ENCODE results near the gene R3HDM2.

R3HDM2 gene

DNA sequence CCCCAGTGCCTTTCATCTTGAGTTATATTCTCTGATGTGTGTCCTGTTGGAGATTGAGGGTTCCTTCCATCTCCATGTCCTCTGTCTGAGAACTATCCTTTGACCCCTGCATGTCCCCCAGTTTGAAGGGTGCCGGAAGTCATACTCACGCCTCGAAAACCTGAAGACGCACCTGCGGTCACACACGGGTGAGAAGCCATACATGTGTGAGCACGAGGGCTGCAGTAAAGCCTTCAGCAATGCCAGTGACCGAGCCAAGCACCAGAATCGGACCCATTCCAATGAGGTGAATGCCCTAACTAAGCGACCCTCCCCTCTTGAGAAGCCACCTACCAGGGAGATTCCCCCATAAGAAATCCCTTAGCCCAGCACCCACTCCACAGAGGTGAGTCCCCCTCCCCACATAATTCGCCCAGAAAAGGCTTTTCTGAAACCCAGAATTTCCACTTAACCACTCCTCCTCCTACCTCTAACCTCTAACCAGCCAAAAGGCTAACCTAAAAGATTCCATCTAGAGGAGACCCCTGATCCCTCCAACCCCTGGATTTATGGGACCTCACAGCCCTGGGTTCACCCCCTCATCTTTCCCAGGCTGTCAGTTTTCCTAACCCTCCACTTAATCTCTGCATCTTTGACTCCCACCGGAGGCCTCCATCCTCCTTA lies 36.5 kb upstream of the R3HDM2 start:
- no peak for DNase-seq

DNA sequence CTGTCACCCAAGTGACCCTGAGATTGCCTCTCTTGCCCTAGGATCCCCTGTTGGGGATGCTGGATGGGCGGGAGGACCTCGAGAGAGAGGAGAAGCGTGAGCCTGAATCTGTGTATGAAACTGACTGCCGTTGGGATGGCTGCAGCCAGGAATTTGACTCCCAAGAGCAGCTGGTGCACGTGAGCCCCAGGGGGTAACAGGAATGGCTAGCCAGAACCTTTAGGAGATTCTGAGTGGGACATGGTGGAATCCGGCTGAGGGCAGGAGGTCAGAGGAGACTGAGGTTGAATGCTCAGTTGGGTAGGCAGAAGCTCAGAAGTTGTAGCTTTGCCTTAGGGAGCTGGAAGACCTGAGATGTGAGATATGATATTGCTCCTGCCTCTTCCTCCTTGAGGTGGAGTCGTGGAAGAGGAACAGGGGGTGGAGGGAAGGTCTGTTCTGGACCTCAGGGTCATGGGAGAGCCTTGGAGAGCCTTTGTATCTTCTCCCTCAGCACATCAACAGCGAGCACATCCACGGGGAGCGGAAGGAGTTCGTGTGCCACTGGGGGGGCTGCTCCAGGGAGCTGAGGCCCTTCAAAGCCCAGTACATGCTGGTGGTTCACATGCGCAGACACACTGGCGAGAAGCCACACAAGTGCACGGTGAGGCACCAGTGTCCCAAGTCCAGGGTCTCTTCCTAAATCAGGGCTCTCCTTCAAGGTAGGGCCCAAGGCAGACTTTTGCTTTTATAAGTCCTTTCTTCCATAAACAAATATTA lies 35.1 kb upstream of the R3HDM2 start:
- DNase-seq = no peak

DNA sequence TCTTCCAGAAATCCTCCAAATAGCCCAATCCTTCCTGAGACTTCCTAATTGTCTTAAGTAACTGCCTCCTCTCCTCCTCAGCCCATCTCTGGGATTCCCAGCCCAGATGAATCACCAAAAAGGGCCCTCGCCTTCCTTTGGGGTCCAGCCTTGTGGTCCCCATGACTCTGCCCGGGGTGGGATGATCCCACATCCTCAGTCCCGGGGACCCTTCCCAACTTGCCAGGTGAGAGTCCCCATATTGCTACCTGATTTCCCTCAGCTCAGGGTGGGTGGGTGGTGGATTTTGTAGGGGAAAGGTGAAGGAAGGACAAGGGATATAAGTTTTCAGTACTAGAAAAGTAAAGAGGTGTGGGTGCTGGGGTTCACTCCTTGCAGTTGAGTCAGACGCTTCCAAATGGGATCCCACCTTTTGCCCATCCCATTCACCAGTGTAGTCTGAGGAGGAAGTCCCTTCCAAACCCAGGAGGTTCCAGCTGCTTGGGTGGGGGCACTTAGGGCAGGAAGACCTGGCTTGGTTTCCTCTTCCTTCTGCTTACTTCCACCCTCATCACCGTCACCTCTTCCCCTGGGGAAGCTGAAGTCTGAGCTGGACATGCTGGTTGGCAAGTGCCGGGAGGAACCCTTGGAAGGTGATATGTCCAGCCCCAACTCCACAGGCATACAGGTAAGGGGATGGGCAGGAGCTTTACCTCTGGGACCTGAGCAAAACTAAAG lies 34.3 kb upstream of the R3HDM2 start:
- no peak for DNase-seq

DNA sequence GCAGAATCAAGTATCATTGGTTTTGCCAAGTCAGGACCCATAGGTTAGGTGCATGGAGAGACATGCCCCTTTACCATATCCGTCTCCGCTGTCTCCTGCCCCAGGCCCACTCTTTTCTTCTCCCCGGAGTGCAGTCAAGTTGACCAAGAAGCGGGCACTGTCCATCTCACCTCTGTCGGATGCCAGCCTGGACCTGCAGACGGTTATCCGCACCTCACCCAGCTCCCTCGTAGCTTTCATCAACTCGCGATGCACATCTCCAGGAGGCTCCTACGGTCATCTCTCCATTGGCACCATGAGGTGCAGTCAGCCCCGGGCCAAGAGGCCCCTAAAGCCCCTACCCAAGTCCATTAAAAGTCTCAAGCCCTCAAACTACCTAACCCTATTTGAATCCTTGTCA lies 33.7 kb upstream of the R3HDM2 start:
- DNase-seq = no peak

DNA sequence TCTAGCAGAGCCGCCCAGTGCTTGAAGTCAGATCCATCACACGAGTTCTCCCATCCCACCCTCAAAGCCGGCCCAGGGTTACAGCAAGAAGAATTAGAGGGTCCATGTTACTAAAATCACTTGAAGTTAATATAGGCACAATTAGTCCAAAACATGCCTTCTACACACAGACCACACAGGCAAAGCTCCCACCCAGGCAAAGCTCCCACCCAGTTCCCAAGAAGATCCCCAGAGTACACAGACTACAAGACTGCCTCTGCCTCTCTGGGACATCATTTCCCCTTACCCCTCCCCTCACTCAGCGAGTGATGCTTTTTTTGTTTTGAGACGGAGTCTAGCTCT lies 32.0 kb upstream of the R3HDM2 start:
- no peak for DNase-seq

DNA sequence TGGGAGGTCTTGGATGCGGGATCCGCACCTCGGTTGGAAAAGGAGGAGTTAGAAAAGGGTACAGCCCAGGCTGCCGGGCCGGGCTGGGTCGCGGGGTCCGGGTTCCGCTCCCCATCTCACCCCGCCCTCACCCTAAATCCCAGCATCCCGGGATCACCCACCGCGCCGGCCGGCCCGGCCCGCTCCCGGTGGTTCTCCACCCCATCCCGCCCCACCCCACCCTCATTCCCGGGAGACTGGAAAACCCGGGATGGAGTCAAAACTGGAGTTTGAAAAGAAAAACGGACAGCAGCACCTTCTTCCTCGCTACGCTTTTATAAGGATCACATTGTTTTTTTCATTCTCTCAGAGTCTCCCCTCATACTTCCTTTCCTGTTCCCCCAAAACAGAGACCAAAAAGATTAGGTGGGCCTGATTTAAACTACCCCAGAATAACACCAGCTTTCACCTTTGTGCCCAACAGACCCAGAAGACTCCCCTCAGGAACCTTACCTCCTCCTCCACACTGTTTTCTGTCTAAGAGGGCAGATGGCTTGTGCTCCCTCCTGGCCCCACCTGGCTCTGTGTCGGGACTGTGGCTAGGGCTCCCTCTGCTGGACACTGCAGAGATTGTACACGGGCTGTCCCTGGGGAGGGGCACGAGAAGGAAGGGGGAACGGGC lies 31.5 kb upstream of the R3HDM2 start:
- DNase-seq = peak; percentile 89

DNA sequence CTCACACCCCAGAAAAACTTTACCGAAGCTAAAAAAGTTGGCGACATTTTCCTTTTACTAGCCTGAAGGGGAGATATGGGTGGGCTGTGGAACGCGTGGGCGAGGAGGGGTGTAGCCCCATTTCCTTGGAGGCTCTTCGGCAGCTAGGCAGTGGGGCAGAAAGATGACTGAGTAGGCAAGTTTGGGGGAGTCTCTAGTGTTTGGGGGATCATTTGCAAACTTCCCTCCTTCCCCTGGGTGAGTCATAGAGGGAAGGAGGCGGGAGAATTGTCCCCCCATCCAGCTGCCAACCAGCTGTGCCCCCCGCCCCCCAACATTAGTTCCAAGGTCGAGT lies 31.0 kb upstream of the R3HDM2 start:
- DNase-seq = peak; percentile 81

DNA sequence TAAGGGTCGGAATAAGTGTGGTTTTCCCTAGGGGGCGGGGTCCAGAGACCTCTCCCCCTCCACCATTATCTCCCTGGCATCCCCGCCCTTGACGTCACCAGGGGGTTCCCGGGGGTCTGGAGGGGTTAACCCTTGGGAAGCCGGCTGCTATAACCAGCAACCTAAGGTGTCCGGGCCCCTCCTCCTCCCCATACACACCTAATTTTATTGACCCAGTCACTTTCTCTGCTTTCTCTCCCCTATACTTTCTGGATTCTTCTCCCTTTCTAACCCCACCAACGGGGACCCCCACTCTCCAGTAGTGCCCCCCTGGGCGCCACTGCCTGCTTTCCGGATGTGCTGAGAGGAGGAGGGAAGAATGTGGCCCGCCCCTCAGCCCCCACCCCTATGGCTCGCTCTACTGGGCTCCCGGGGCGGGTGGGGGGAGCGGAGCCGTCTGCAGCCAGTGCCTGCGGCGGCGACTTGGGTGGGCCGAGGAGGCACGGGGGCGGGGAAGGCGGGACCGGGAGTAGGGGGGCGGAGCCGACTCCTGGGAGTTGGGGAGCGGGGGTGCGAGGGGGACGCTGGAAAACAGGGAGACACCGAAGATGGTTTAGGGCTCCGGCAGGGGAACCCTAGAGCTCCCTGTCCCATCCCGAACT lies 30.6 kb upstream of the R3HDM2 start:
- peak; percentile 82 for DNase-seq

DNA sequence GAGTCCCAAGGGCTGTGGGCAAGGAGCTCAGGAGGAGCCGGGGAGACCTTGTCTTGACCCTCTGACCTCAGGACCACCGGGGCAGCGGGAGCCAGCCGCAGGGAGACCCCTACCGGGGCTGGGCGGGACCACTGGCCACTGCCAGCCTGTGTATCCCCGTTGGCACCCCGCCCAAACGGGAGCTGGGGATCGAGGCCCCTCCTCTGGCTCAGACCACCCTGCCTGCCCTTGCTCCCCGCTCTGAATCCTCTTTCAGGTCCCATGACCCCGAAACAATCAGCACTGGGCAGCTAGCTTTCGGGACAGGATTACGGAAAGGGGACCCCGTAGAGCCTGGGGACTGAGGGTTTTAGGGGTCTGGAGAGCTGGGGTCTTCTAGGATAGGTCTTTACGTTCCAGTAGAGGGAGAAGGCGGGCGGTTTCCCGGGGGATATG lies 30.0 kb upstream of the R3HDM2 start:
- no peak for DNase-seq

DNA sequence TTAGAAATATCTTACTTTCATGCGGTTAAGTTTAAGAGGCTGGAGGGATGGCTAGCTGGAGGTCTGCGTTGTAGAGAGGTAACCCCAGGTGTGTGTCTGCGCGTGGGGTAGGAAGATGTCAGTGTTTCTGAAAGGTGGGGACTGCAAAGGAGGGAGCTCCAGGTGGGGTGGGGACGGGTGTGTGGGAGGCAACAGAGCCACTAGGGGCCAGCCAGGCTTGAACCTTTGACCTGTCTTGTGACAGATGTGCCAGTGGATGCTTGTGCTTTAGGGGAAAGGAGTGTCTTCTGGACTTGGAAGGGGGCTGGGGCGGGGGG lies 29.6 kb upstream of the R3HDM2 start:
- DNase-seq = peak; percentile 58

DNA sequence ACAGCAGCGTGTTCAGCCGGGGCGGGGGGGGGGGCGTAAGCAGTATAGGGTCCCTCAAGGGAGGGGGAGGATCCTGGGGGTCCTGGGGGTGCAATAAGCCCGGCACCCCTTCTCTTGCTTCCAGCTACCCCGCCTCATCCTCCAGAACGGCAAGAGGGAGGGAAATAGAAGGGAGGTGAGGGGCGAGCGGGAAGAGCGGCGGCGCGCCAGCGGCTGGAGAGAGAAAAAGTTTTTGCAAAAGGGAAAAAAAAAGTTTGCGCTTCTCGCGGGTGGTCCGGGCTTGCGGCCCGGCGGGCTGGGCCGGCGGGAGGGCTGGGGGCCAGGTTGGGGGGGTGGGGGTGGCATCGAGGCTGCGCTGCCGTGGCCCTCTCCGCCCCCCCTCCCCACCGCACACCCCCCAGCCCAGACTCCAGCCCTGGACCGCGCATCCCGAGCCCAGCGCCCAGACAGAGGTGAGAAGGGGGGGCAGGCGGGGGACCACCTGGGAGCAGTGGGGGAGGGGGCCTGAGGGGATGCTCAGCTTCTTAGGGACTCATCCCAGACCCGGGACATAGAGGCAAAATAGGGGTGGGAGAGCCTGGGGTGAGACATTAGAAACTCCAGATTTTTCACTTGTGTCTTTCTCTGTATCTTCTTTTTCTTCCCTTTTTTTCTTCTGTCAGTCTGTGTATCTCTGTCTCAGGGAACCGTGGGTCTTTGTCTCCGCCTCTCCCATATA lies 29.1 kb upstream of the R3HDM2 start, which contains the start of gene GLI1:
Gene GLI1 (plus strand): TSS at position 36 of the 718 bp plus-strand sequence. CDS start 3,907 bp downstream, outside the sequence.
- DNase-seq = no peak

DNA sequence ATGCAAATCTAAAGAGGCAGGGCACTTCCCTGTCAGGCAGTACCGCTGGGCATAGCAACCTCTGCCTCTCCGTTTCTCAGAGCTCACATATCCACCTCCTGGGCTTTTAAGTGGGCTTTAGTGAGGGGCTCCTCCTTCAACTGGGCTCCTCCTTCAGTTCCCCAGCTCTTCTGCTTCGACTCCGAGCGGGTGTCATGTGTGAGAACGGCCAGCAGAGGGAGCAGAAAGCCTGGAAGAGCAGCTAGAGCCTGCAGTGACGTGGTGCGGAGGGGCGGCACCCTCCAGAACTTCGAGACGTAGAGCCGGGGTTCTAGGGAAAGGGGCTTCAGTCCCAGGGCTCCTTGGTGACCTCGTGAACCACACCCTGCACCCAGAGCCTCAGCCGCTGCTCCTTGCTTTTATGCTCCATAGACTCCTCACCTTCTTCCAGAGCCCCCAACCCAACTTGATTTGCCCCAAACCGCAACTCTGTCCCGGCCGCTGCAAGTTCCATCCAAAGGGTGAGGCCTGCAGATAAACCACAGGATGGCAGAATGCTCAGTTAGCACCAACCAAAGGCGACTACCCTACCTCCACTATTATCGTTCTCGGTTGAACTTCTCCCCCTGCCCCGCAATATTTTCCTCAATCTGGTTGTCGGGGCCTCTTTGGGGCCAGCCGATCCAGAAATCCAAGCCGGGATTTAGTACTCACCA lies 28.4 kb upstream of the R3HDM2 start:
- DNase-seq = peak; percentile 96

DNA sequence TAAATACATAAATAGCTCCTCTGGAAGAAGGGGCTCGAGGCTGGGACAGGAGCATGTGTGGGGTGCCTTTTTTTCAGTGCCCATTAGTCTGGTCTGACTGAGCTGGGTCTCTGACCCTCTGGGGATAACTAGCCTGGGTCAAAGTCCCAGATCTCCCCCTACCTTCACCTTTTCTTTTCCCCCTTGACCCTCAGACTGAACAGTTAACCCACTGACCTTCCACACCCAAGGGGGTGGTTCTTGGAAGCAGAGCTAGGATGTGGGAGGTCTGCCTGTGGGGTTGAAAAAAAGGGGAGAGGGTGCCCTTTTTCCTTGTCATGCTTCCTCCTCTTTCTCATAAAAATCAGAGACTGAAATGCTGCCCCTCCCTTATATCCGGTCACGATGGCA lies 27.8 kb upstream of the R3HDM2 start:
- DNase-seq = no peak

DNA sequence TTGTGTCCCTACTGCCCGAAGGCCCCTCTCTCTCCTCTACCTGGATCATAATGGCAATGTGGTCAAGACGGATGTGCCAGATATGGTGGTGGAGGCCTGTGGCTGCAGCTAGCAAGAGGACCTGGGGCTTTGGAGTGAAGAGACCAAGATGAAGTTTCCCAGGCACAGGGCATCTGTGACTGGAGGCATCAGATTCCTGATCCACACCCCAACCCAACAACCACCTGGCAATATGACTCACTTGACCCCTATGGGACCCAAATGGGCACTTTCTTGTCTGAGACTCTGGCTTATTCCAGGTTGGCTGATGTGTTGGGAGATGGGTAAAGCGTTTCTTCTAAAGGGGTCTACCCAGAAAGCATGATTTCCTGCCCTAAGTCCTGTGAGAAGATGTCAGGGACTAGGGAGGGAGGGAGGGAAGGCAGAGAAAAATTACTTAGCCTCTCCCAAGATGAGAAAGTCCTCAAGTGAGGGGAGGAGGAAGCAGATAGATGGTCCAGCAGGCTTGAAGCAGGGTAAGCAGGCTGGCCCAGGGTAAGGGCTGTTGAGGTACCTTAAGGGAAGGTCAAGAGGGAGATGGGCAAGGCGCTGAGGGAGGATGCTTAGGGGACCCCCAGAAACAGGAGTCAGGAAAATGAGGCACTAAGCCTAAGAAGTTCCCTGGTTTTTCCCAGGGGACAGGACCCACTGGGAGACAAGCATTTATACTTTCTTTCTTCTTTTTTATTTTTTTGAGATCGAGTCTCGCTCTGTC lies 26.1 kb upstream of the R3HDM2 start:
- no peak for DNase-seq

DNA sequence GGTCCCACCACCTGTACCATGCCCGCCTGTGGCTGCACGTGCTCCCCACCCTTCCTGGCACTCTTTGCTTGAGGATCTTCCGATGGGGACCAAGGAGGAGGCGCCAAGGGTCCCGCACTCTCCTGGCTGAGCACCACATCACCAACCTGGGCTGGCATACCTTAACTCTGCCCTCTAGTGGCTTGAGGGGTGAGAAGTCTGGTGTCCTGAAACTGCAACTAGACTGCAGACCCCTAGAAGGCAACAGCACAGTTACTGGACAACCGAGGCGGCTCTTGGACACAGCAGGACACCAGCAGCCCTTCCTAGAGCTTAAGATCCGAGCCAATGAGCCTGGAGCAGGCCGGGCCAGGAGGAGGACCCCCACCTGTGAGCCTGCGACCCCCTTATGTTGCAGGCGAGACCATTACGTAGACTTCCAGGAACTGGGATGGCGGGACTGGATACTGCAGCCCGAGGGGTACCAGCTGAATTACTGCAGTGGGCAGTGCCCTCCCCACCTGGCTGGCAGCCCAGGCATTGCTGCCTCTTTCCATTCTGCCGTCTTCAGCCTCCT lies 25.4 kb upstream of the R3HDM2 start:
- DNase-seq = peak; percentile 56

DNA sequence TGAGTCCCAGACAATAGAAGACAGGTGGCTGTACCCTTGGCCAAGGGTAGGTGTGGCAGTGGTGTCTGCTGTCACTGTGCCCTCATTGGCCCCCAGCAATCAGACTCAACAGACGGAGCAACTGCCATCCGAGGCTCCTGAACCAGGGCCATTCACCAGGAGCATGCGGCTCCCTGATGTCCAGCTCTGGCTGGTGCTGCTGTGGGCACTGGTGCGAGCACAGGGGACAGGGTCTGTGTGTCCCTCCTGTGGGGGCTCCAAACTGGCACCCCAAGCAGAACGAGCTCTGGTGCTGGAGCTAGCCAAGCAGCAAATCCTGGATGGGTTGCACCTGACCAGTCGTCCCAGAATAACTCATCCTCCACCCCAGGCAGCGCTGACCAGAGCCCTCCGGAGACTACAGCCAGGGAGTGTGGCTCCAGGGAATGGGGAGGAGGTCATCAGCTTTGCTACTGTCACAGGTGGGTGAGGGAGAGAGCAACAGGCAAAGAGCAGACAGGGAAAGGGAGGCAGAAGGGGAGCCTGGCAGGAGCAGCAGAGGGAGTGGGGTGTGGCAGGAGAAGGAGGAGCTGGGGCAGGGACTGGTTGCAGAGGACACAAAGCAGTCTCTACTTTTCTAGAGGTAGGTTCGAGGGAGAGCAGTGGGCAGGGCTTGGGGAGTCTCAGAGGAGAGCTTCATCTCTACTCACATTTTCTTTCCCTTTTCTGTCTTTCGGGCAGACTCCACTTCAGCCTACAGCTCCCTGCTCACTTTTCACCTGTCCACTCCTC lies 24.7 kb upstream of the R3HDM2 start:
- no peak for DNase-seq

DNA sequence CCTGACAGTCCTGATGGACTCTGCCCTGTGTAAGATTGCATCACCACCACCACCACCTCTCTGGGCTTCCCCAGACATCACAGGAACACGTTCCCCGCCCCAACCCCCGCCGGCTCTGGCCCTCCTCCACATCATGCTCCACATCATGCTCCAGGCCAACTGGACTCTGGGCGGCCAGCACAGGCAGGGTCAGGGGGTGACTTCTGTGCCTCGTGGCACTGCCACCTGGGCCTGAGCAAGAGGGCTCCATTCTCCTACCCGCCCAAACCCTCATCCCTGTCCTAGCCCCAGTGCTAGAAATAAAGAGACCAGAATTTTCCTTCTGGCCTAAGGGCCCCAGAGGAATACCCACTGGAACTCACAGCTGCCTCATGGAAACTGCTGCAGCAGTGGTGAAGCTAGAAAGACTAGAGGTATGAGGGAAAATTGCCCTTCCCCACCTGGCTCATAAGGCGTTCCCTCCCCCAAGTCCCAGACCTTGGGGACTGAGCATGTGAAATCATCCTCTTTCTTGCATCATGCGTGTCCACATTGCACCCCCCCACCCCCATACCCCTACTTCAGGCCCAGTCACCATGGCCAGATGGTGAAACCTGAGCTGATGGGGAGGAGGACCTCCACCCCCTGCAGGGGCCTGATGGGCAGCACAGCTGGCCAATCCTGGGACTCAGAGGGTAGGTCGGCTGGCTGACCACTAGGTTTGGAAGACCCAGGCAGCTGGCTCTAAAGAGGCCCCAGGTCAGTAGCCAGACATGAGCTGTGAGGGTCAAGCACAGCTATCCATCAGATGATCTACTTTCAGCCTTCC lies 23.9 kb upstream of the R3HDM2 start, which contains the start of gene INHBE:
Gene INHBE (plus strand): TSS at position 742 of the 808 bp plus-strand sequence. CDS start 230 bp downstream, outside the sequence.
- DNase-seq = no peak

DNA sequence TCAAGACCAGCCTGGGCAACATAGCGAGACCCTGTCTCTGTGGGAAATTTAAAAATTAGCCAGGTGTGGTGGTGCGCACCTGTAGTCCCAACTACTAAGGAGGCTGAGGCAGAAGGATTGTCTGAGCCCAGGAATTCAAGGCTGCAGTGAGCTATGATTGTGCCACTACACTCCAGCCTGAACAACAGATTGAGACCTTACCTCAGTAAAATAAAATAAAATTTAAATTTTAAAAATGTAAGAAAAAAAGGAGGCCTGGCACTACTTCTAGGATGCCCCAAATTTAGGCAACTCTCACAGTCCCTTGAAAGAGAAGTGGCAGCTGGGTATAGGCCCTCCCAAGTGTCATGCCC lies 23.3 kb upstream of the R3HDM2 start:
- DNase-seq = no peak
